Activated gamma-delta T cell treated with anti-CD3 and anti-CD28 coated beads, Interleukin-2, amount 50 U/mL, for 16 hours (primary cell): ENCODE data around the gene UBE2G2.

Experiments used
- DNase-seq: peaks from one replicate; pipeline ENCODE4 v3.0.0-alpha.2; 2020; ENCODE audit warnings: low read depth

UBE2G2 gene

DNA sequence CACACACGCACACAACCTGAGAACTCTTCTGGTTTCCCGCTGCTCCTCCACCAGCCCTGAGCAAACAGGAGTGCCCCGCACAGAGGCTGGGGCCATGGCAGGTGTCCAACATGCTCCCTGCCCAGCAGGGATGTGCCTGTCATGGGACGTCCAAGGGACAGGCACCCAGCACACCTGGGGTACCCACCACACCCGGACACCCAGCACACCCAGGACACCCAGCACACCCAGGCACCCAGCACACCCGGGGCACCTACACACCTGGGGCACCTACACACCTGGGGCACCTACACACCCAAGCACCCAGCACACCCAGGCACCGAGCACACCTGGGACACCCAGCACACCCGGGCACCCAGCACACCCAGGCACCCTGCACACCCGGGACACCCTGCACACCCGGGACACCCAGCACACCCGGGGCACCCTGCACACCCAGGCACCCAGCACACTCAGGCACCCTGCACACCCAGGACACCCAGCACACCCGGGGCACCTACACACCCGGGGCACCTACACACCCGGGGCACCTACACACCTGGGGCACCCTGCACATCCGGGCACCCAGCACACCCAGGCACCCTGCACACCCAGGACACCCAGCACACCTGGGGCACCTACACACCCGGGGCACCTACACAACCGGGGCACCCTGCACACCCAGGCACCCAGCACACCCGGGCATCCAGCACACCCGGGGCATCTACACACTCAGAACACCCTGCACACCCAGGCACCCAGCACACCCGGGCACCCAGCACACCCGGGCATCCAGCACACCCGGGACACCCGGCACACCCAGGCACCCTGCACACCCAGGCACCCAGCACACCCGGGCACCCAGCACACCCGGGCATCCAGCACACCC lies 37.9 kb downstream of the UBE2G2 start:
- DNase-seq: no peak

DNA sequence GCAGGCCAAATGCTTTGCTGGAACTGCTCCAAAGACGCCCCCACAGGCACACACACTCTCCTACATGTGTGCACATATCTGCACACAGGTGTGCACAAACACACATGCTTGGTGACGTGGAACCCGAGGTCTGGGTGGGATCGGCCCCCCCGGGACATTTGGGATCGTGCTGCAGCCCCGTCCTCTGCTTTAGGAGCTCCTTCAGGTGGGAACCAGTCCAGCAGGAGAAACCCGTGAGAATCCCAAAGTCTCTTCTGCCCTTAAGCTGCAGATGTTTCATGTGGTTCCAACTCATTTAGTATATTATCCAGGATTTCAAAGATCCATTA lies 38.6 kb downstream of the UBE2G2 start:
- no peak for DNase-seq

DNA sequence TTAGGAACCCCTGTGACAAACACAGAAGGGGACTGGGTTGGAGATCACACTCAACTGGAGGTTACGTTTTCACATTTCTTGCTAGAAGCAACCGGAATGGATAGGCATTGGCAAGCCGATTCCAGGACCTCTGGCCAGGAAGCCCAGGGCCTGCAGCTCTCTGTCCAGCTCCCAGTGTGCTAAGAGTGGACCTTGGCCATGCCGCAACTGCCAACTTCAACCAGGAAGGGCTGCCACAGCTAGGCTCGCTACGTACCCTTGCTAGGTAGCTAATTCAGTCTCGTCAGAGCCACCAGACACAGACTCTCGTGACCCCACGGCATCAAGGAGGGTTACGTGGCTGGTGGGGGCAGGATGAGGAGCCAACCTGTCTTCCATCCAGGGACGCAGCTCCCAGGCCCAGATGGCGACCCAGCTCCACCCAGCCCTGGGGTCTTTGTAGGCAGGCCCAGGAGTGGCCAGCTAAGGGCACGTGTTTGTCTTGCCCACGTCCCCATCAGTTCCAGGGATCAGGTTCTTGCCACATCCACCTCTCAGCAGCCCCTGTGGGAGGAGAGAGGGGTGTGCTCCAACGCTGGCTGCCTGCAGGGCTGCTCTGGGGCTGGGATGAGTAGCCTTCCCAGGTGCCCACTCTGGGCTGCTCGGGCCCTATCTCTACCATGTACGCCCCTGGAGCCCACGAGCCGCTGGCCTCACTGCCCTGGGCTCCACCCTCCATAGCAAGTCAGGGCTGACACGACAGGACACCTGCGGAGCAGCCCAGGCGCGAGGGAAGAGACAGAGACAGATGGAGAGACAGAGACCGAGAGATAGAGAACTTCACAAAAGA lies 39.2 kb downstream of the UBE2G2 start:
- DNase-seq: no peak

- DNase-seq: no peak
These were observed 39.8 kb downstream of the UBE2G2 start for GRCh38 chr21:44761747-44762208.

DNA sequence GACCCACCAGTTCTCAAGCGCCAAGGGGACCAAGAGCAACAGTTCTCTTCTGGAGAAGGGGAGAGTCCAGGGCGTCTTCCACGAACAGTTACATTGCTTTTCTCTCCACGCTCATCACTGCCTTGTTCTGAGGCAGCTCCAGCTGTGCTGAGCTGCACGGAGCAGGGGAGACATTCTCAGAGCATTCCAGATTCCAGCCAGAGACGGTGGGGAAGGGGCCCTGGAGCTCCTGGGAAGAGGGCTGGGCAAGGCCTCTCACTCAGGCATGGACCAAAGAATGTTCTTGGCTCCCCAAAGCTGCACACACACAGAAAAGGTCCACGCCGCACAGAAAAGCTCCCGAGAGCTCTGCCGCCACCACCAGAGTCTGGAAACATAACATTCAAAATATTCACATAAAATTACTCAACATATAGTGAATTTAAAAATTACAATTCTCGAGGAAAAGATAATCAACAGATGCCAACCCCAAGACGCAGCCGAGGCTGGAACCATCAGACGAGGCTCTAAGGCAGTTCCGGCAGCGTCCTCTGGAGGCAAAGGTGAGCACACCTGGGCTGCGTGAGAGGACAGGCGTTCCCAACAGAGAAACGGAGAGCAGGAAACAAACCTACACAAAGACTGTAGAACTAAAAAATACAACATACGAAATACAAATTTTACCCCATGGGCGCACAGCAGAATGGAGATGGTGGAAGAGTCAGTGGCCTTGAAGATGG lies 40.5 kb downstream of the UBE2G2 start:
- no peak for DNase-seq

DNA sequence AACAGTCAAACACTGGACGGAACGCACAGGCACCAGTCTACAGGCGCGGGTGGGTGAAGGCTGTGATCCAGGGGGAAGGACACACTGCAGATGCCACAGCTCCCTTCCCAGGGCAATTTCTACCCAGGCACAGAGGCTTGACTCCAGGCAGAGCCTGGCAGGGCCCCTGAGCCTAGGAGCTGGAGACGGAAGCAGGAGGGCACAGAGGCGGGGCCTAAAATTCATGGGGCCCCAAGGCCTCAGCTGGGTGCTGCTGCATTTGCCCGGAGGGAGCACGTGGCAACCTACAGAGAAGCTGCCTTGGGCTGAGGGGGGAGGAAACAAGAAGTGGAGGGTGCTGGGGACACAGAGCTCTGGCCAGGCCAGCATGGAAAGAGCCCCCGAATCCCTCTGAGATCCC lies 41.2 kb downstream of the UBE2G2 start:
- no peak for DNase-seq

DNA sequence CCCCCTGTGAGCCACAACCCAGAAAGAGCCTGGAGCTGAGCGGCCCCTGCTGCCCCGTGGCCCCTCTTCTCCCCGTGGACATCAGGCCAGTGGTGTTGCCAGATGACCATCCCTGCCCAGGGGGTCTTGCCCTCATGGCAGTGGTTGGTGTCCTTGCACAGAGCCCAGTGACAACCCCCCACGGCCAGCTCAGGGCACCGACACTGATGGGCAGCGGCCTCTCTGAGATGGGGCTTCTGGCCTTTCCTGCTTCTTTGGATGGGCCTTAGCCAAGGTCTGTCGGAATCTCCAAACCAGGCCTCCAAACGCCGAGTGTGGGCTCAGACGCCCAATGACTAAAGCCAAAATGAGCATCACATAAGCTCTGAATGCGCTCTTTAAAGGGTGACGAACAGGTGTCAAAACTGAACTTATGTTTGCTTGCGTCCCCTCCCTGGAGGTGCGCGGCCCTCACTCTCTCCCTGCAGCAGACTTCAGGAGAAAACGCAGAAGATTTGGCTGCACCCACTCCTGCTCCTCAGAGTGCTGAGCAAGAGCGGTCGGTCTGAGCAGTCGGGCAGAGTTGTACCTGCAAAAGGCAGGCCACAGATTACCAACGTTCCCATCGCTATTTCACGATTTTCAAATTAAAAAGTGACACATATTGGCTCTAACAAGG lies 41.9 kb downstream of the UBE2G2 start:
- no peak for DNase-seq

DNA sequence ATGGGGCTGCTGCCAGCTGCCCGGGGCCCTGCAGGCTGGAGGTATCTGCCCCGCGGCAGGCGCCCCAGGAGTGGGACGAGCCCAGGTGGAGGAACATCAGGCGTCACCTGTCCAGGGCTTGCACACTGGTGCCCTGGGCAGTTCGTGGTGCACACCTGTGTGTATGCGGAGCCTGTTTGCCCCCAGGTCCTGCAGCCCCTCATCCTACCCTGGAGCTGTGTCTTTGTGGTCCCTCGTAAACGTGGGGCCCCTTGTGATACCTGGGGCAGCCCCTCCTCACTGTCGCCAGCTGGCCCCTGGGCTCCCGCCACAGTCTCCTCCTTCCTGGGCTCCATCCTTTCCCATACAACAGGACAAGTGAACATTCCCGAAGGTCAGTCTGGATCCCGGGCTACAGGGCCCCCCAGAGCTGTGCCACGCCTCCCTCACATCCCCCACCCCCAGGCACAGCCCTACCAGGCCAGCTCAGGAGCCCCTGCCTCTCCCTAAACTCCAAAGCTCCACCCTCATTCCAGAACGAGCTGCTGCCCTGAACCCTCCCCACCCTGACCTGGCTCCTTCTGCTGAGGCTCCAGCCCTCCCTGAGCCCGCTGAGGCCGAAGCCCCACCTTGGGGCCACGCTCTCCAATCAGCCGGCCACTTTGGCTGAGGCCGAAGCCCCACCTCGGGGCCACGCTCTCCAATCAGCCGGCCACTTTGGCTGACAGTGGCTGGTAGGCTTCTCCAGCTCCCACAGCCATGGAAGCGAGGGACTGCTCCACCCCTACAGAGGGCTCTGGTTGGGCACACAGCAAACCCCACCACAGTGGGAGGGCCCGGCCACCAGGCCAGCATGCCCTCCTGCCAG lies 42.6 kb downstream of the UBE2G2 start:
- no peak for DNase-seq

DNA sequence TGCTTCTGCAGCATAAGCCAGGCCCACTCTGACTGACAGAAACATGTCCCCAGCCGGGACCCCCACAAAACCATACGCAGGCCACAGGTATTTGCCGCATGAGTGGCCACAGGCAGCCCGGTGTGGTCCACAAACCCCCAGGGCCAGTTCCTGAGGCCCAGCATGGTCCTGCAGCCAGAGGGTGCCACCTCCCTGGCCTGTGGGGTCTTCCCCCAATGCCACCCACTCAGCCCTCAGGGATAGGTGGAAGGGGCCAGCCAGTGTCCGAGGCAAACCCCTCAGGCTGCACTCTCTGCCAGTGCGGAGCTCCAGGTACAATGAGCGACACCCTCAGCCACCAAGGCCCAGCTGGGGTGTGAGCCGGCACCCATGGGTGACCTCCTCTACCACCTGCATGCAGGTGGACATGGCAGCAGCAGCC lies 43.5 kb downstream of the UBE2G2 start:
- DNase-seq: no peak

DNA sequence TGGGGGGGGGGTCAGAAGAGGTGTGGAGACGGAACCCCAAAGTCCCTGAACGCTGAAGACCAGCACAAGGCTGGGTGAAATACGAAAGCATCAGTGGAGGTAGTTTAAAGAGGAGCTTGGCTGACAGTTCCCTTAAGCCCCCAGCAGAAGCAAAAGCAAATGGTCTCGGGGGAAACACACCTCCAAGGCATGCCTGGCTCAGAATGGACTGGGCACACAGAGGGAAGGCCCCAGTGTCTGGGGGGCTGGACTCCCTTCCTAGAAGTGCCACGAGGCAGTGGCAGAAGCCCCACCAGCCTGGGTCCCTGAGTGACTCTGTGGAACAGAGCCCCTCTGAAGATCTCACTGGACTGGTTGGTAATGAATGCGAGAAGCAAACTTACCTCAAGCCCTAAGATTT lies 43.9 kb downstream of the UBE2G2 start:
- no peak for DNase-seq

DNA sequence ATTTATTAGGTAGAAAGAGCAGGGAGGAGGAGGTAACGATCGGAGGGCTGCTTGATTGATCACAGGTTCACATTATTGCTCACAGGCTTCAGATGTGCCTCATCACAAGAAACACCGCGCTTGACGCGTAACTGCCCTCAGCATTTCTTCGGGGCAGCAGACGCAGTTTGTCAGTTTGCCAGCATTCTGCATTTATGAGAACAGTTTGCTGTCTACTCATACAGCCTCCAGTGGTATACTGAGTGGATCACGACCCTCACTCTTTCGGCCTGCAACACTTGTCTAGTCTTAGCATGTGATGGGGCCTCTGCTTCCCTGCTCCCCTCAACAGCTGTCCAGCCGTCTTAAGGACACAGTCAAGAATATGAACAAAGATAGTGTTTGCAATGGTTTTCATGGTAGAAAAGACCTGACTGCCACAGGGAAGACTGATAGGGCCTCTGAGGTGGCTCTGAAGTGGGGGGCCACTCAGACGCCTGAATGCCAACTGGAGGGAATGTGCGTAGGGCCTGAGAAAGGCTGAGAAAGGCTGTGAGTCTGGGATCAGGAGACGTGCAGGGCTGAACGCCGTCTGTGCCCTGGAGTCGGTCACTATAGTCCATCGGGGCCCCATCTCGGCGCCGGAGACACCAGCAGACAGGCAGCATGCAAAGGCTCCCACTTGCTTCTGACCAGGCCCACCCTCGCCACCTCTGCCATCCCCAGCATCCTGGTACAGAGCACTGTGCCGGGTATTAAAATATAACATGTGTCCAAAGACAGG lies 45.0 kb downstream of the UBE2G2 start:
- no peak for DNase-seq

DNA sequence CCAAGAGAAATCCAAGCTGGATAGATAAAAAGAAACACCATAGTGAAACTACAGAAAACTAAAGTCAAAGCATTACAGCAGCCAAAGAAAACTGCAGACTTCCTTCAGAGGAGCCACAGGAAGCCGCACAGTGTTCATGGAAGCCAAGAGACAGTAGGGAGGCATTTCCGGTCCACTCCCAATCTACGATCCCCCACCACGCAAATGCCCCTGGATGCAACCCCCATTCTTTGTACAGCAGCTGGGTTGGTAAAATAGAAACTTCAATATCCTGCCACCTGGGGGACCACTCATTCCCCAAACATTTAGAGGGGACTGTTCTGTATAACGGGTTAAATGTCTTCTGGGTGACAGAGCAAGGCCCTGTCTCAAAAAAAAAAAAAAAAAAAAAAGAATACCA lies 46.4 kb downstream of the UBE2G2 start:
- DNase-seq: no peak

DNA sequence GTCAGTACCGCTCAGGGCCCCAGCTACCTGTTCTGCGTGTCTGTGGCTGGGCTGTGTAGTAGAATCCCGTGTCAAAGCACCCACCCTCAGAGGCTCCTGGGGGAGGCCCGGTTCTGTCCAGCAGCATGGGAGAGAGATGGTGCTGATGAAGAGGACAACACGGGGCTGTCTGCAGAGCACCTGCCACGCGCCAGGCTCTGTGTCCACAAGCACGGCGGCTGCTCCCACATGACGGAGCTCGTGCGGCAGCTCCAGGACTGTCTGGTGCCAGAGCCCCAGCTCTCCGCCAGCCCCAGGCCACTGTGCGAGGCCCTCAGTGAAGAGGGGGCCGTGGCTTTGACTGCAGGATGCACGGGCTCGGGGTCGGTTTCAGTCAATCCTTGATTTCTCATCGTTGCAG lies 48.3 kb downstream of the UBE2G2 start:
- DNase-seq: no peak

DNA sequence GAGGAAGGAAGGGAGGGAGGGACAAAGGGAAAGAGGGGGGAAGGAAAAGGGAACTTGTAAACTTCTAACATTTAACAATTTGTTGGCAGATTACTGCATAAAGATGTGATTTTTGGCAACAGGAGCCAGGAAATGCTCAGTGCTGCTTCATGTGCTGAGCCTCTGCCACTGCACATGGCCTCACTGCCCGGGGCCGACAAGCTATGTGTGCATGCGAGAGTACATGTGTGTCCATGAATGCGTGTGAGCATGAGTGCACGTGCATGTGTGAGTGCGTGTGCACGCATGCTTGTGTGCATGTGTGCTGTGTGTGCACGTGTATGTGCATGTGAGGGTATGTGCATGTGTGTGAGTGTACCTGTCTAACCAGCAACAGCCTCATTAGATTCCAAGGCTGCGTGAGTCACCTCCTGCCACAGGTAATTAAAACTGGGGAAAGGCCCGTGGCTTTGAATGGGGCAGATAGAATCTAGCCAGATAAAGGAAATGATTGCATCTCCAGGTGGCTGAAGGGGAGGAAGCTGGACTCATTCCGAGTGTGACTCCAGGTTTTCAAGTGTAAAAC lies 48.9 kb downstream of the UBE2G2 start:
- DNase-seq: no peak

DNA sequence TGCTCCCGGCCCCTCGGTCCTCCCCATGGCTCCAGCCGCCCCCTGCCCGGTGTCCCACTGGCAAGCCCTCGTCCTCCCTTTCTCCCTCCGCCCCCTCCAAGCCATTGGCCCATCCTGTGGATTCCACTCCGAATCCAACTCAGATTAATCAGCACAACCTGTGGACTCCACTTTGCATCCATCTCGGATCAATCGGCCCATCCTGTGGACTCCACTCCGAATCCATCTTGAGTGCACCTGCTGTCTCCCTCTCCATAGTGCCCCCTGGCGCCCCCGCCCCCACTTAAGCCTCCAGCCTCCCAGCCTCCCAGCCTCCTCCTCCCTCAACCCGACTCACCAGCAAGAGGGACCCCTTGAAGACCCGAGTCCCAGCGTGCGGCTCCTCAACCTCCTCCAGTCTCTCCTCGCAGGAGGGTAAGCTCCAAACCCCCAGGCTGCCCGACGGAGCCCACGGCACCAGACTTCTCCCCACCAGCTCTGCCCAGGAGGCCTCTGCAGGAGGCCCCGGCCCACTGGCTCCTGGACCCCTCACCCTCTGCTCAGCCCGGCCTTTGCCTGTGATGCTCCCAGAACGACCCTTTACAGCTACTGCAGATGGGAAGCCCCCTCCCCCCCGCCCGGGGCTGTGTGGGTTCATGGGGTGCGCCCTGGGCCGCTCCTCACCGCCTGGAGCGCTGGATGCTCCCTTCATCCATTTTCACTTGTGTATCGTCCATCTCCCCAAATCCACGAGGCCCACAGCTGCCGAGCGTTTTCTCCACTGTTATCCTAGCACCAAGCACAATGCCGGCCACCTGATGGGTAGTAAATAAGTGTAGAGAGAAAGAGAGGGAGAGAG lies 49.6 kb downstream of the UBE2G2 start:
- DNase-seq: no peak

GRCh38 chr21:44751186-44751798 lies 50.3 kb downstream of the UBE2G2 start:
- DNase-seq: no peak

GRCh38 chr21:44750675-44751025 lies 51.0 kb downstream of the UBE2G2 start:
- DNase-seq: no peak

- no peak for DNase-seq
These were observed 51.6 kb downstream of the UBE2G2 start for GRCh38 chr21:44749759-44750674.
